ENCODE measurements around the gene CNTN5. TPM values are rescaled to one million over a fixed set of nuclear protein-coding genes. Genes with fewer than 3 reads are reported as not detected.
"Not testable (repeated sequence)": the region's sequence is repeated elsewhere in the genome, so short reads cannot be mapped to it uniquely, and the experiment has no call there.

The CNTN5 gene
- total RNA-seq (ENCODE audit: insufficient read depth, low replicate concordance), result 13.2 TPM

DNA sequence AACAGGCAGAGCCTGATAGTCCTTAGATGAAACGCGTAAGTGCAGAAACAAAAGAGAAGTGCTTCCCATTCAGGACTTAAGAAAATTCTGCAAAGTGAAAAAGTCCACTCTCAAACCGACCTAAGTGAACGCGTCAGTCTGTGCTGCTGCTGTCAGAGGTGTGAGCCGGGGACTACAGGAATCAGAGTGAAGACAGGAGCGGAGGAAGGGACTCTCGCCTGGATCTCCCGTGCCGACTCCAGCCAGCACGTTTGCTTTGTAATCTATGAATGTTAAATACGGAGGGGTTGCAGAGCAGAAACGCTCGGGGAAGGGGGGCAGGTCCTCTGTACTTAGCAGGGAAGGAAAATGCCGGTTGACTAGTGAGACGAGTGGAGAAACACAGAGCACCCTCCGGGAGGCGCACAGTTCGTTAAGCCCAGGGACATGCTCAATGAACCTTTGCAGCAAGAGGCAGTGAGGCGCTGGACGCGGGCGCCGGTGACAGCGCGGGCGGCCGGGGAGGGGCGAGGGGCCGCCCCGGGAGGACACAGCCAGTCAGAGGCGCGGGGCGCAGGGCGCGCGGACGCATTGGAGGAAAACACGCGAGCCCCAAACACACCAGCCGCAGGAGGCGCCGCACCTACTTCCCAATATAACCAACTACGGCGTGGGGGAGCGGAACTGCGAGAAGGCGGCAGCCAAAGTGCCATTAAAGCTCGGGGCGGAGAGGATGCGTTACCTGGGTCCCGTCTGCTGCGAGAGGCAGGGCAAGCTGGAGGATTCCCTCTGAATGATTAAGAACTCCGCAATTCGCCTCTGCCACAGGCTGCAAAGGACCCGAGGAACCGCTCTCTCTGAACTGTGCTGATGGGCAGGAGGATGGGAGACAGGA, at the start of gene CNTN5:
Gene CNTN5 (plus strand): TSS at position 598 of the 874 bp plus-strand sequence.
- DNase-seq (ENCODE audit: low spot score), result peak; percentile 84

DNA sequence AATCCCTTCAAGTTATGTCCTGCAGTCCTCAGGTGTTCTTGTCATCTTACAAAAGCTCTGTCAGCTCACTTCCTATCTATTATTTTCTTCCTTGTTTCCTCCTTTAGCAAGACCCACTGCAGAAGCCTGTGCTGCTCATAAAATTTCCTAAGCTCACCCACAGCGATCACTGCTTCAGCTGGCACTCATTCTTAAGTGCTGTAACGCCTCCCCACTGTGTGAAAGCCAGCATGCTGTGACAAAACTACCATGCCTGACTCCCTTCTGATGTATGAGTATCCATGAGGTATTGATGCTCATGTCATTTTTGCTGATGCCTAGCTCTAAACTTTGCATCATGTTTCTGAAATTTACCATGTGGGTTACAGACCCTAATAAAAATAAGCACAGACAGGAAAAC, 41.5 kb upstream of the CNTN5 start:
- DNase-seq (ENCODE audit: low spot score), result no peak

DNA sequence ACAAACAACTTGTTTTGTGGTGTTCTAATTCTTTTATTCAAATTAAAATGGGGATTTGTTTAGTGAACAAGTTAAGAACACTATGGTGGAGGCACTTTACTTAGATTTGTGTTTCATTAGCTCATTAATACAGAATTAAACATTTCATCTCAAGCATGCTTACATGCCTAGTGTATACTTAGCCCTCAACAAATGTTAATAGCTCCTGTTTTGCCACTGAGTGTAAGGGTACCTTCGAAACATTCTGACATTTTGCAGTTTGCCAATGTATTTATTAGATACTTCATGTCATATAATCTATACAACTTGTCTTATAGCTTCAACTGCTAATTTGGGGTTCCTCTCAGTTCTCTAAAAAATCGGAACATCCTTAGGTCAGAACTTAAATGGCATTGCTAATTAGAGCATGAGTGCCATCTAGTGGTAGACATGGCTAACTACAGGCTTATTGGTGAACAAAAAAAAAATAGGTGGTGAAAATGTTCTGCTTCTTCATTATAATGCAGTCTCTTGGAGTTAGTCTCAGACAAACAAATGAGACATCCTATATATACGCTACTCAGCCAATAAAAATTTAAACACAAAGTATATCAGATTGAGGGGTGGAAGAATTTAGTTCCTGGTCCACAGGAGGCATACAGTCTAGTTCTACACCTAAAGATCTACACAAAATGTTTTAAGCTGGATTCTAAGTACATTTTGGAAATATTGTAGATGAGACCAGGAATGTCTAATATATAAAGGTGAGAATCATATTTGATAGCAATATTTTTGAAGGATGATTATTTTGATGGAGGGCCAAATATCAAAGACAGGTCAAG, 4.9 kb upstream of the CNTN5 start:
- peak; percentile 73 for DNase-seq (ENCODE audit: low spot score)

DNA sequence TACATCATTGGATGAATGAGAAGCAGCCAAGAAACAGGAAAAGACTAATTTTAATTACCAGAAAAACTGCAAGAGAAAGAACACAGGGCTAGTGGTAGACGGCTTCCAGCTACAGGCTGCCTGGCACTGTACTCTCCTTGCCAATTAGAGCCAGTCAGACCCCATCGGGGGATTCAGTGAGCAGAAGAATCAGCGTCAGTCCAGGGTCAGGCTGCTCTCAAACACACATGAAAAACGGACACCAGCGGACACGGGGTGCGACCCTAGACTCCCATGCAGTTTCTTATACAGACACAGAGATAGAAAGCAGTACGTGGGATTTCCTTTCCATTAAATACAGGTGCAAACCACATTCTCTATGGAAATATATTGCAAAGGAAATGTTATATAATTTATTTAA, 1.1 kb upstream of the CNTN5 start:
- peak; percentile 15 for DNase-seq (ENCODE audit: low spot score)

DNA sequence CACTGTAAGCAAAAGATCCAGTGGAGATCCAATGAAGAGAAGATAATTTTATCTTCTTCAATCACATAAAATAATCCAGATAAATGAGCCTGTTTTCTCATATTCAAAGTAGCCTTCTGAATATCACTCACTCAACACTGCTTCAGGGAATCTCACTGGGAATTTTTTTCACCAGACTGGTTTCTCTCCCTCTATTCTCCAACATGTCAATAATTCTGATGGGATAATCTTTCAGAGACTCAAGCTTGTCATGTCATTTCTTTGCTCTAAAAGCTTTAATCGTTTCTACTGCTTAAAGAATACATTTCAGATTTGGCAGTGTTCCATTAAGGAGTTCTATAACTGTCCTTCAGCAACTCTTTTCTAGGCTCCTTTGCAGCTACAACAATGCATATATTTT, 16.3 kb downstream of the CNTN5 start:
- no peak for DNase-seq (ENCODE audit: low spot score)

DNA sequence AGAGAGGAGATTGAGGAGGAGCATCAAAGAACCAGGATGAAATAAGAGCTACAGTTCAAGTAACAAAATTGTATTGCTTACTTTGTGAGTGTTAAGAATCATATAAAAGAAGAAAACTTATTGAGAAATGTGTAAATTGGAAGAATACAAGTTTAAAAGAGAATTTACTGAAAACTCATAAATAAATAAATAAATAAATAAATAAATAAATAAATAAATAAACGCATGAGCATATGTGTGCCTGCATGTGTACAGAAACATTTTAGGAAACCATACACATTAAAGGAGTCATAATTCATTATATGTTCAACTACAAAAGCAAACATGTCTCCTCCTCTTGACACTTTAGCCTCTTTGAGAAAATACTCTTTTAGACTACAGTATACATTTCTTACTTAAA, 42.6 kb downstream of the CNTN5 start:
- DNase-seq (ENCODE audit: low spot score), result no peak

DNA sequence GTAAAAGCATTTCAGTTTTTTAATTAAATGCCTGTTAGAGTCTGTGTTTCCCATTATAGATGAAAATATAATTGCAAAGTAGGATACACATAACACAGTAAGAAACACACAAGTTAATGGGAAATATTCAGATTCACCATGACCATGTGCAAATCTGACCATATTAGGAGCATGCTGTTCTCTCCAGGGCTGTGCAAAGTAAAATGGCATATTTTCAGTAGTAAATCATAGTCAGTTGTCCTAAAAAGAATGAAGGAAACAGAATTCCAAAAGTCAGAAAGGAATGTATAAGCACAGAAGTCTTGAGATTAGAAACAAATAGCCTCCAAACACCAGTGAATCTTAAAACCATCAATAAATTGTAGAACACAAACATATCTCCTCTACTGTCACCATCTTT, 44.4 kb downstream of the CNTN5 start:
- no peak for DNase-seq (ENCODE audit: low spot score)

DNA sequence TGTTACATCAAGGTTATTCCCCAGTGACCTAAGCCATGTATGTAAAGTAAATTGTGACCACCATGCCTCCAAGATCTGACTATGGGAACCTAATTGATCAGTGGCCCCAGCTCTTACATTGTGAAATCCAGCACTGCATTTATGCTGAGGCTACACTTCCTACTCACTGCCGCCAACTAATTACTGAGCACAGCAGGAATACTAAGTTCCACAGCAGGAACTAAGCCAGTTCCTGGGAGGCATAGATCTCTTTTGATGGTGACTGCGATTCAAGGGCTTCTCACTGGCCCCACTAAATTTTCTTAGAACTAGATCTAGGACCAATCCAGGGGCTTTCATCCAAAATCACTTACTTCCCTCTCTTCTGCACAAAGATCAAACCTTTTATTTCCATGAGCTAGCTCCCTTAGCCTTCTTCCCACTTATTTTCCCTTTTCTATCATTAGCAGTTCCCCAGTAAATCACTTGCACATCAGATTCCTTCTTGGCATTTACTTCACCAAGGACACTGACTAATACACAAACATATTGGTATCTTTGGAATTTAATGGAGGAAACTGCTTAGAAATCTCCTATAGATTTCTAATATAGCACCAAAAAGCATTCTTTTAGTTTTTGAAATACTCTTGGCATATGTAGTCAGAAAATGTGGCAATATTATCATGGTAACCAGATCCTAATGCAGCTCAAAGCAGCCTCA, 46.0 kb downstream of the CNTN5 start:
- DNase-seq (ENCODE audit: low spot score), result no peak

DNA sequence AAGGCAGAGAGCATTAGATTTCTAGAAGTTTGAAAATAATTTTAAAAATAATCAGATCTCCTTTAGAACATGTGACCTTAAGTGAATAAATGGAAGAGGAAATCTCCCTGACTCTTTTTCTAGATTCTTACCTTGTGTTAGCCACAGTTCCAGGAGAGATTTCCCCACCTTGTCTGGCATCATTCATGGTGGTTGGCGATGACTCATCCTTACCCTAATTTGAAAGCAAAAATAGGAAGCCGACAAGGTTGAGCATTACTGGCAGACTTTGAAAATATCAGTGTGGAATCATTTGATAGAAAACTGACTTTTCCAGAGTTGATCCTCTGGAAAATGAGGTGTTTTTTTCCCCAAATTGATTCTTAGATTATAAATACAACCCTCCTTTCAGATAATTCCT, 48.1 kb downstream of the CNTN5 start:
- DNase-seq (ENCODE audit: low spot score), result no peak

DNA sequence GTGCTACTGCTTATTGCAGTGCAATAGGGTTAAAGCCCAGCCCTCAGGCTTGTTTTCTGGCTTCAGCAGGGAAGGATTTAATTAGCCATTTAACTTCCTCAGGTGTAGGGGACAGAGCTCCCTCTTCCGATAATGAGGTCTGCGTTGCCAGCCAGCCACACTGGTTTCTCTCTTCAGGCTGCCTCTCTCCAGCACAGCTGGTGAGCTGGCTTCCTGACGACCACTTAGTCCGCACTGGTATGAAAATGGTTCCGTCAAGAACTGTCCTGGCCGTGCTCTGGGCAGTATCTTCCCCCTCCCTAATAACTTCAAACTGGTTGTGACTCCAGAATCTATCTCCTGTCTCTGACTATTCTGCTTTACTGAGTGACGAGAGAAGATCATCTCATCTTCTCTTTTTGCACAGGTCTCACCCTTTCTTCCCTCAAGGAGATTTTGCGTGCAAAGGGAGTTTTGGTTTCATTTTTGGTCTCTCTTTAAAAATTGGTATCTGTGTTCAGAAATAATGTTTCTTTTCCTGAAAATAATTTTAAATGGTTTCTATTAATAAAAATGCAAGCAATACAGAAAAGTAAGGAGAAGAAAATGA, 49.2 kb downstream of the CNTN5 start:
- peak; percentile 71 for DNase-seq (ENCODE audit: low spot score)

DNA sequence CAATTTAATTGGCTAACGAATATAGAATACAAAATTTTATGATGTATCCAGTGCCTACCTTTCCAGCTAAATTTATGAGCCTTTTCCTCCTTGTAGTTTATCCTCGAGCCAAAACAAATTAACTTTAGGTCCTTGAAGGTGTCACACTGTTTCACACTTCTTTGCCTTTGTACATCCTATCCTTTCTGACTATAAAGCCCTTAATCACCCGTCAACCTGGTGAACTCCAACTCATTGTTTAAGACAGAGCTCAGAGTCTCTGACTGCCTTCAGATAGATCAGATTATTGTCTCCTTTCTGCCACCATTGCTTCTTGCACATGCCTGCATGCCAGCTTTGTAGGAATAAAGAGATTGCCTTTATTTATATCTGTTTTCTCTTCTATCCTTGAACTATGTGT, 58.8 kb downstream of the CNTN5 start:
- no peak for DNase-seq (ENCODE audit: low spot score)

DNA sequence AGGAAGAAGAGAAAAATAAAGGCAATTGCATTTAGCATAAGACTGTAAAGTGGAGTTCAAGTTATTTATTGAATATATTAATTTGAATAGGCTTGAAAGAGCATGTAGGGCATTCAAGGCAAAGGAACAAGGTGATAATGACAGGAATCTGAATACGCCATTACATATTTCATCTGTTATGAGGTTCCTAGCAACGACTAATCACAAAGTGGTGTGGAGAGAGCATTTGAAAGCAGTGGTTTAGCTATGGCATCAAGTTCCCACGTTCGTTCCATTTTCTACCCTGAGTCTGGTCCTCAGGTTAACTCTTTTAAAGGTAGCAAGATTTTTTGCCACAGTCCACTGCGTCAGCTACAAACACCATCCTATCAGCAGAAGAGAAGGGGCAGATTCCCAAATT, 59.4 kb downstream of the CNTN5 start:
- DNase-seq (ENCODE audit: low spot score), result no peak

DNA sequence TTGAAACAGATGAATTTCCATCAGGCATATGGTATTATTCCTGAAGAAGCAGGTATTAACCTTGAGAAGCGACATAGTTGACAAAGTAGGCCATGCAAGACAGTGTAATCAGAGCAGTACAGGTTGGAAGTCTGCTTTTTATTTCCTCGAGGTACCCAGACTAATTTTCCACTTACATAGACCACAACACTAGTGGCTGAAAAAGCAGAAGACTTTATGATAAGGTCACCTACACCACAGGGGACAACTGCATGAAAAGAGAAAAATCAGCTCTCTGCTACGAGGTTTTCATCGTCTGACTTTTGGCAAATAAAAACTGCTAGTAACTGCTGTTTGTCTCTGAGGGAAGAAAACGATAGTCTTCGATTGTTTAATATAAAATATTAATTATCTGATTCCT, 77.5 kb downstream of the CNTN5 start:
- no peak for DNase-seq (ENCODE audit: low spot score)

DNA sequence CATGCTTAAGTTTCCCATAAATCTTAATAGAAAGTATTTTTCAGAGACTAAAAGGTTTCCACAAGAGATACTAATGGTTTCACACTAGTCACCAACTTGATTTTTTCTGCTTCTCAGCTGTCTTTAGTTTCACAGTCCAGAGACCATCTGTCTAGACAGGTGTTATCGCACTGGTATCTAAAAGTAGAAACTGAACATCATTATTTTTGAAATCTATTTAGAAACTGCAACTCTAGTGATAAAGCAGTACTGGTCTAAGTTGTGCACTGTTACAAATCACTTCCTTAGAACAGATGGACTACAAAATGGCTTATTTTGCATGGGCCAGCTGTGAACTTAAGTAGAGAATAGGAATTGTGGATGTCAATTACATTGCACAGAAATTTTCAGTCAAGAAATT, 78.0 kb downstream of the CNTN5 start:
- peak; percentile 17 for DNase-seq (ENCODE audit: low spot score)

DNA sequence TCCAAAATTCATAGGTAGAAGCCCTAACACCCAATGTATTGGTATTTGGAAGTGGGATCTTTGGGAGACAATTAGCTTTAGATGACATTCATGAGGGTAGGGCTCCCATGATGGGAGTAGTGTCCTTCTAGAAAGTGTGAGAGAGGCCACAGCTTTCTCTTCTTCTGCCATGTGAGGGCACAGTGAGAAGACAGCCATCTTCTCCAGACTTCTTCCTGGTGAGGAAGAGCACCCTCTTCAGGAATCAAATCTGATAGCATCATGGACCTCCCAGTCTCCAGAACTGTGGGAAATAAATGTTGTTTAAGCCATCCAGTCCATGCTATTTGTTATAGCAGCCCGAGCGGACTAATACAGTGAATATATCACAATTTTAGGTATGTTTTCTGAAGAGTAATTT, 96.9 kb downstream of the CNTN5 start:
- DNase-seq (ENCODE audit: low spot score), result no peak

DNA sequence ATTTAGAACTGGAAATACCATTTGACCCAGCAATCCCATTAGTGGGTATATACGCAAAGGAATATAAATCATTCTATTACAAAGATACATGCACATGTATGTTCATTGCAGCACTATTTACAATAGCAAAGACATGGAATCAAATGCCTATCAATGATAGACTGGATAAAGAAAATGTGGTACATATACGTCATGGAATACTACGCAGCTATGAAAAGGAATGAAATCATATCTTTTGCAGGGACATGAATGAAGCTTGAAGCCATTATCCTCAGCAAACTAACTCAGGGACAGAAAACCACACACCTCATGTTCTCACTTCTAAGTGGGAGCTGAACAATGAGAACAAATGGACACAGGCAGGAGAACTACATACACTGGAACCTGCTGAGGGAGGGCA, 113.1 kb downstream of the CNTN5 start:
- not testable (repeated sequence) for DNase-seq (ENCODE audit: low spot score)

DNA sequence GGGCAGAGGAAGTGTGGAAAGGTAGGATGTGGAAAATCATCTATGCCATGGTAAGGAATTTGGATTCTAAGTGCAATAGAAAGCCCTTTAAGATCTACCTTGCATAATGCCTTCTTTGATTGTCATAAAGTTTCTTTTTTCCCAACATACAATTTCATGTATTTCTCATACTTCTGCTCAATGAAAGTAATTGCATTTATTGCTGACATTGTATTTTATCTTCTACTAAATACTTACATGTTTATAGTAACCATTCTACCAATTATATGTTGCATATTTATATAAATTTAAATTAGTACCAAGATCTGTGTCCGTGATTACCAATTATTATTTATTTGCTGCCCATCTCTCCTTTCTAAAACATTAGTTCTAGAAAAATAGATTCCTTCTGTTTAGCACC, 114.8 kb downstream of the CNTN5 start:
- DNase-seq (ENCODE audit: low spot score), result no peak

DNA sequence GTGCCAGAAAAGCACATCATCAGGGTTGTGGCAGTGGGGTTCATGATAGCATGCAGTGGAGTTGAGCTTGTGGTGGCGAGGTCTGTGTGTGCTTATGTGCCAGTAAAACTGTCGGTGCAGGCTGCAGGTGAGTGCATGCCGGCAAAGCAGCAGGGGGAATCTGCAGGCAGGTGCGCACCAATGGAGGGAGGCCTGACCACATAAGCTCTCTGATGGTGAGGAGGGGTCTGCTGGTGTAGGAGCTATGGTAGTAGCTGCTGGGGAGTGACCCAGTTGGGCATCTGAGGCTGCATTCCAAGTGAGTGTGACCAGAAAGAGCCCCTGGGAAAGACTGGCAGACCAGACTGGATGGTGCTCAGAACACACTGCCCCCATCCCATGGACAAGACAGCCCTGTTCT, 121.5 kb downstream of the CNTN5 start:
- DNase-seq (ENCODE audit: low spot score), result no peak

DNA sequence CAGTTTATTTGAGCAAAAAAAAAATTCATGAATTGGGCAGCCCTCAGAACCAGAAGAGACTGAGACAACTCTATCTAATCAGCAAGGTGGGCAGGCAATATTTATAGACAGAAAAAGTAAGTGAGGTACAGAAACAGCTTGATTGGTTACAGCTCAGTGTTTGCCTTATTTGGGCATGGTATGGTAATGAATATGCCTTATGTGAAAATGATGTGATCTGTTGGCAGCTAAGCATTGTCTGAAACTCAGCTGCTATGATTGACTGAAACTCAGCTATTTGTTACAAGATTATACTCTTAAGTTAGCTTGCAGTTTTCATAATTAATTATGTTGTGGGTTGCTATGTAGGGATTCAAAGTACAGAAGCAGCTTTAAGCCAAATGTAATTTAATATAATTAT, 127.6 kb downstream of the CNTN5 start:
- DNase-seq (ENCODE audit: low spot score), result no peak

DNA sequence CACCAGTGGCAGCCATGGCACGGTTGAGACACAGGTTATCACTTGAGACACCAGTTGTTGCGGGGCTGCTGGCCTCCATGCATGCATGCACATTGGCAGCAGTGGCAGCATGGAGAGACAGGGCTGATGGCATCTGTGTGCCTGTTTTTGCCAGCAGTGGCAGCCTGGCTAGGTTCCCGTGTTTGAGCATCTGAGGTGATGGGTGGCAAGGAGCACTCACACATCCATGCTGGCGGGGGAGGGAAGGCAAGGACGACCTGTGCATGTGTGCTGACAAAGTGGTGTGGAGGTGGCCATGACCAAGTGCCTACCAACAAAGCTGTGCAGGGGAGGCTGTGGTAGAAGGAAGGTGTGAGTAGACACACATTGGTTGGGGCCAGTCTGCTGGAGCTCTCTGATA, 133.5 kb downstream of the CNTN5 start:
- DNase-seq (ENCODE audit: low spot score), result no peak

DNA sequence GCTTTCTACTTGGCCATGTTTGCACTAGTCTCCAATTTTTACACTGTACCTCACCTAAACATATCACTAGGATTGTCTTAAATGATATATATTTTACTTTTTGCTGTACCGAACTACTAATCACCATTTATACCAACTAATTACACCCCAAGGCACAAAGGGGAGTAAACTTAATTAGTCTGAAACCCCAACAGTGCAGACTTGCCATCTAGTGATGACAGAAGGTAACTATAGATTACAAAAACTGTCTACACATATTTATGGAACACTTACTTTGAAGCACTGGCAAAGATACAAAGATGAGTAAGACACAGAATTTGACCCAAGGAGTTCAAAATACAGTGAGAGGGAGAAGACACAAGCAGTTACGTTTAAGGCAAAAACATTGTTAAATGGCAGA, 139.7 kb downstream of the CNTN5 start:
- no peak for DNase-seq (ENCODE audit: low spot score)

DNA sequence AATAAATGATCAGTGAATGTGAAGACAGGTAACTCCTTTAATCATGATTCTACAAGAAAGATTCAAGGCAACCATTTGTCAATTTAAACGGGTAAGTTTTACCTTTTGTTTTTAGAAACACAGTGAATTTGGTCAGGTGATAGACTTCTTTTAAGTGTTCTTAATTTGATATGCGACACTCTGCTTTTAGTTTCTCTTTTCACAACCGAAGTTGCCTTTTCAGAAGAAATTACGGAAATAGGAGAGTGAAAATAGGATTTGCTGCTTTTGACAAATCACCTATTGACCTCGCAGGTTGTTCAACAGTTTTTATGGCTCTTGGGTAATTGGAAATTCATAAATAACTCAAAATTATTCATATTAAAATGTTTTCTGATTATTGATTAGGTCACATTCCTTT, 142.1 kb downstream of the CNTN5 start:
- DNase-seq (ENCODE audit: low spot score), result no peak

Data from umbilical cord (tissue), 2 donors.